K562 (cell line): ENCODE data around the gene HMCN1. TPM values are rescaled to one million over a fixed set of nuclear protein-coding genes. Genes with fewer than 3 reads are reported as not detected.

Experiments
- ARID1B ChIP-seq: fragments of 450-650 bp; IDR thresholded peaks from 2 replicates; pipeline ENCODE4 v1.6.1; 2016; ENCODE audit warnings: antibody characterized with exemption, mild to moderate bottlenecking, inconsistent platforms
- ASH1L ChIP-seq: fragments of 450-650 bp; IDR thresholded peaks from 2 replicates; pipeline ENCODE4 v1.6.1; 2018; ENCODE audit warnings: borderline replicate concordance, mild to moderate bottlenecking, low read depth; ENCODE audit not compliant: partially characterized antibody
- CBX5 ChIP-seq: IDR thresholded peaks from 2 replicates; pipeline ENCODE4 v1.6.1; 2014; ENCODE audit warnings: low read depth, borderline replicate concordance
- CXXC5 ChIP-seq: fragments of 250-450 bp; sonication (Bioruptor Pico); IDR thresholded peaks from 2 replicates; pipeline ENCODE4 v1.8.0; 2022; ENCODE audit warnings: inconsistent platforms, mild to moderate bottlenecking, moderate library complexity
- E2F1 ChIP-seq: sonication (generic); formaldehyde crosslinking; IDR thresholded peaks from 2 replicates; pipeline ENCODE4 v1.8.1; 2023; ENCODE audit warnings: mild to moderate bottlenecking, missing genetic modification reagents, moderate library complexity
- KLF6 ChIP-seq: fragments of 250-450 bp; sonication (Bioruptor Pico); IDR thresholded peaks from 2 replicates; pipeline ENCODE4 v1.4.0; 2020; ENCODE audit warnings: mild to moderate bottlenecking, moderate library complexity, borderline replicate concordance
- MCM3 ChIP-seq: fragments of 450-650 bp; IDR thresholded peaks from 2 replicates; pipeline ENCODE4 v1.6.1; 2016
- NBN ChIP-seq: fragments of 450-650 bp; IDR thresholded peaks from 2 replicates; pipeline ENCODE4 v1.6.1; 2016; ENCODE audit warnings: low read depth, mild to moderate bottlenecking
- NCOR1 ChIP-seq: fragments of 450-650 bp; IDR thresholded peaks from 2 replicates; pipeline ENCODE4 v1.6.1; 2016; ENCODE audit warnings: mild to moderate bottlenecking, moderate library complexity
- POLR2AphosphoS5 ChIP-seq: IDR thresholded peaks from 2 replicates; pipeline ENCODE4 v1.6.1; 2011; ENCODE audit warnings: mild to moderate bottlenecking, low read depth, low read length, moderate library complexity; ENCODE audit not compliant: control insufficient read depth, insufficient read depth
- SIRT6 ChIP-seq: IDR thresholded peaks from one replicate; pipeline ENCODE4 v1.6.1; 2012; ENCODE audit warnings: low read depth, mild to moderate bottlenecking, control low read depth, inconsistent platforms, low read length, moderate library complexity
- SIX5 ChIP-seq, 2 experiments: IDR thresholded peaks; 2 replicates each; pipeline ENCODE4 v1.6.1; 2011; ENCODE audit warnings: low read length in 2 of 2, borderline replicate concordance in 1 of 2, low read depth in 1 of 2, mild to moderate bottlenecking in 1 of 2, moderate library complexity in 1 of 2; ENCODE audit not compliant: insufficient read depth in 1 of 2
- SPI1 ChIP-seq: IDR thresholded peaks from 2 replicates; pipeline ENCODE4 v1.6.1; 2011; ENCODE audit warnings: low read depth, low read length, control low read depth, borderline replicate concordance
- THRAP3 ChIP-seq: fragments of 450-650 bp; IDR thresholded peaks from 2 replicates; pipeline ENCODE4 v1.6.1; 2016; ENCODE audit warnings: mild to moderate bottlenecking, inconsistent platforms, borderline replicate concordance
- ZC3H4 ChIP-seq: sonication (generic); formaldehyde crosslinking; IDR thresholded peaks from 2 replicates; pipeline ENCODE4 v1.9.0; 2021; ENCODE audit warnings: missing genetic modification reagents, borderline replicate concordance
- ZNF277 ChIP-seq: fragments of 250-450 bp; sonication (Bioruptor Pico); IDR thresholded peaks from 2 replicates; pipeline ENCODE4 v1.8.0; 2022; ENCODE audit warnings: inconsistent platforms, mild to moderate bottlenecking, moderate library complexity, borderline replicate concordance
- ZNF407 ChIP-seq: fragments of 450-650 bp; IDR thresholded peaks from 2 replicates; pipeline ENCODE4 v1.6.1; 2016; ENCODE audit warnings: low read depth
- polyA plus RNA-seq, 8 experiments: library from polyadenylated mRNA; depleted of rRNA in 4 of 8; stranded (reverse) in 5 of 8; unstranded in 3 of 8; fragments of >200 nt; fragmentation: Nextera tagmentation in 2 of 8; fragmentation: Illumina TruSeq in 1 of 8; extraction: Ambion mirVana in 2 of 8; extraction: Trizol in 1 of 8; gene quantifications; 2 replicates each; pipeline versions ENCODE4 v1.2.1 to v1.2.3, GENCODE V29; 2011 to 2014; ENCODE audit warnings: inconsistent platforms in 1 of 8, missing spikeins in 1 of 8
- total RNA-seq, 7 experiments: library from RNA; depleted of rRNA in 6 of 7; stranded (reverse); fragments of >200 nt in 6 of 7; fragmentation: Illumina TruSeq in 2 of 7; extraction: Trizol in 2 of 7; gene quantifications; 2 replicates each; pipeline versions ENCODE4 v1.2.1 to v1.2.3, GENCODE V29; 2011 to 2021; ENCODE audit warnings: low replicate concordance in 1 of 7

The HMCN1 gene
- total and polyA plus RNA-seq, 9 of the 15 experiments (the other 6 are each of a cell fraction or from before 2014, with no cell fraction given) = 0.07 to 0.36 (median 0.21) TPM

GRCh38 chr1:186046437-186047211, 312.4 kb downstream of the HMCN1 start (continued):
- no peak for TF ChIP-seq ZNF277 (CRISPR knock-in tag)
- peak; percentile 46; the same call in 1 of the 2 replicates for TF ChIP-seq NBN
- peak; percentile 89 for TF ChIP-seq POLR2AphosphoS5
- TF ChIP-seq CXXC5 (CRISPR knock-in tag) = peak; percentile 58; the same call in 1 of the 2 replicates
- no peak for TF ChIP-seq MCM3
- TF ChIP-seq ZNF407 = no peak
- no peak for TF ChIP-seq SPI1
- peak; percentile 96 for TF ChIP-seq ARID1B
- TF ChIP-seq THRAP3 = no peak
- no peak for TF ChIP-seq ASH1L
- TF ChIP-seq ZC3H4 = no peak
- no peak for TF ChIP-seq E2F1 (CRISPR knock-in tag)
- TF ChIP-seq SIX5 (IDR thresholded peaks at IDR 0.05; ENCODE audit: borderline replicate concordance in 1 of 2, insufficient read depth in 1 of 2, low read depth in 1 of 2, low read length in 2 of 2) = no peak
- TF ChIP-seq CBX5 = no peak
- TF ChIP-seq NCOR1 = peak; percentile 92
- no peak for TF ChIP-seq SIRT6
- no peak for TF ChIP-seq KLF6 (CRISPR knock-in tag)
